Sigmoid colon (tissue), 7 donors: ENCODE results near the gene POLRMT. TPM values are rescaled to one million over a fixed set of nuclear protein-coding genes. Genes with fewer than 3 reads are reported as not detected.

Experiments used
- DNase-seq: peaks from one replicate; pipeline ENCODE4 v3.0.0-alpha.2; 2019
- H3K27ac ChIP-seq, 4 donors: fragments of 200-600 bp; sonication (generic); one replicate each; pipeline ENCODE4 v1.5.1; 2016 to 2019; ENCODE audit warnings: mild to moderate bottlenecking in 1 of 4
- H3K27me3 ChIP-seq, 3 donors: fragments of 200-600 bp; sonication (generic); one replicate each; pipeline ENCODE4 v1.5.1; 2019; ENCODE audit warnings: mild to moderate bottlenecking in 1 of 3
- H3K36me3 ChIP-seq, 4 donors: fragments of 200-600 bp; sonication (generic); one replicate each; pipeline ENCODE4 v1.5.1; 2016 to 2019
- H3K4me1 ChIP-seq, 4 donors: fragments of 200-600 bp; sonication (generic); one replicate each; pipeline ENCODE4 v1.5.1; 2017 to 2019
- H3K4me3 ChIP-seq, 4 donors: fragments of 200-600 bp; sonication (generic); one replicate each; pipeline ENCODE4 v1.5.1; 2017 to 2019; ENCODE audit warnings: mild to moderate bottlenecking in 2 of 4, moderate library complexity in 1 of 4
- H3K9me3 ChIP-seq, 4 donors: fragments of 200-600 bp in 3 of 4; sonication (generic) in 3 of 4; one replicate each; pipeline versions ENCODE4 v1.5.1 to v1.6.1; 2013 to 2019
- EP300 ChIP-seq, 4 donors: sonication (generic); formaldehyde crosslinking; IDR thresholded peaks; one replicate each; pipeline ENCODE4 v1.6.1; 2017; ENCODE audit warnings: antibody characterized with exemption in 4 of 4
- POLR2A ChIP-seq, 2 donors: fragments of 450-650 bp; IDR thresholded peaks; one replicate each; pipeline ENCODE4 v1.6.1; 2016; ENCODE audit warnings: antibody characterized with exemption in 2 of 2, mild to moderate bottlenecking in 2 of 2, moderate library complexity in 2 of 2
- POLR2AphosphoS5 ChIP-seq, 4 donors: sonication (generic); formaldehyde crosslinking; IDR thresholded peaks; one replicate each; pipeline ENCODE4 v1.6.1; 2017; ENCODE audit warnings: antibody characterized with exemption in 4 of 4
- WGBS, 2 donors: extraction: QIAGEN DNeasy Blood & Tissue Kit; methylation state at CpG; one replicate each; pipeline ENCODE4 v1.1.7; 2013; 5-methylcytosine and 5-hydroxymethylcytosine counted together
- intact Hi-C: fragments of 100-400 bp; cut with DNase I; formaldehyde crosslinking; loops from one replicate; pipeline ENCODE4 v1.15.1; 2023
- polyA plus RNA-seq, 3 donors: library from polyadenylated mRNA; stranded (reverse); fragments of 200-250 nt; gene quantifications; one replicate each; pipeline ENCODE4 v1.2.3, GENCODE V29; 2013
- total RNA-seq, 4 donors: library from RNA; depleted of rRNA; stranded (reverse); fragments of >200 nt; gene quantifications; one replicate each; pipeline ENCODE4 v1.1.0, GENCODE V29; 2016
- TF ChIP-seq, protein P1 (sequence below), 4 experiments: fragments of 450-650 bp in 3 of 4; fragments of 200-600 bp in 1 of 4; IDR thresholded peaks; one replicate each; pipeline ENCODE4 v1.5.1; 2016 to 2019; ENCODE audit warnings: antibody characterized with exemption in 4 of 4, mild to moderate bottlenecking in 3 of 4, moderate library complexity in 2 of 4
- donor health status: healthy with polysubstance abuse.
- donor health status: Bipolar disorder and iron deficiency.
- donor health status: healthy.

POLRMT gene
- total and polyA plus RNA-seq, 7 donors = 16.8 to 63.0 (median 24.0) TPM

GRCh38 chr19:583198-583967 lies 50.0 kb downstream of the POLRMT start:
- DNase-seq = no peak
- Histone ChIP-seq H3K36me3 (peaks cover 26 to 49% (median 39%) of the 10 kb centered on the region in 4 donors), H3K27me3 (peaks cover 10 to 46% (median 11%) of the 10 kb centered on the region in 3 donors), H3K4me1 (peaks cover 0 to 18% (median 13%) of the 10 kb centered on the region in 4 donors), H3K27ac (no peak overlapping the region), H3K4me3 (no peak overlapping the region), H3K9me3 (no peaks in the 10 kb centered on the region)
- intact Hi-C loops = no loop called here
- 86 to 93% methylated on average over 27 of the region's 27 CpGs for WGBS, 2 donors
- TF ChIP-seq, protein P1, sequence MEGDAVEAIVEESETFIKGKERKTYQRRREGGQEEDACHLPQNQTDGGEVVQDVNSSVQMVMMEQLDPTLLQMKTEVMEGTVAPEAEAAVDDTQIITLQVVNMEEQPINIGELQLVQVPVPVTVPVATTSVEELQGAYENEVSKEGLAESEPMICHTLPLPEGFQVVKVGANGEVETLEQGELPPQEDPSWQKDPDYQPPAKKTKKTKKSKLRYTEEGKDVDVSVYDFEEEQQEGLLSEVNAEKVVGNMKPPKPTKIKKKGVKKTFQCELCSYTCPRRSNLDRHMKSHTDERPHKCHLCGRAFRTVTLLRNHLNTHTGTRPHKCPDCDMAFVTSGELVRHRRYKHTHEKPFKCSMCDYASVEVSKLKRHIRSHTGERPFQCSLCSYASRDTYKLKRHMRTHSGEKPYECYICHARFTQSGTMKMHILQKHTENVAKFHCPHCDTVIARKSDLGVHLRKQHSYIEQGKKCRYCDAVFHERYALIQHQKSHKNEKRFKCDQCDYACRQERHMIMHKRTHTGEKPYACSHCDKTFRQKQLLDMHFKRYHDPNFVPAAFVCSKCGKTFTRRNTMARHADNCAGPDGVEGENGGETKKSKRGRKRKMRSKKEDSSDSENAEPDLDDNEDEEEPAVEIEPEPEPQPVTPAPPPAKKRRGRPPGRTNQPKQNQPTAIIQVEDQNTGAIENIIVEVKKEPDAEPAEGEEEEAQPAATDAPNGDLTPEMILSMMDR (IDR thresholded peaks at IDR 0.05) = no peak
- TF ChIP-seq EP300 (IDR thresholded peaks at IDR 0.05) = no peak
- no peak for TF ChIP-seq POLR2A (IDR thresholded peaks at IDR 0.05)
- TF ChIP-seq POLR2AphosphoS5 (IDR thresholded peaks at IDR 0.05) = no peak

GRCh38 chr19:582497-583197 lies 50.7 kb downstream of the POLRMT start:
- Histone ChIP-seq H3K4me3 (no peak overlapping the region), H3K27ac (no peak overlapping the region), H3K4me1 (peaks cover 0 to 13% (median 8%) of the 10 kb centered on the region in 4 donors), H3K36me3 (peaks cover 32 to 56% (median 44%) of the 10 kb centered on the region in 4 donors), H3K27me3 (peaks cover 3 to 39% (median 9%) of the 10 kb centered on the region in 3 donors), H3K9me3 (no peaks in the 10 kb centered on the region)
- whole genome bisulfite sequencing, 2 donors = 80 to 89% methylated on average over 31 of the region's 31 CpGs
- no peak for TF ChIP-seq POLR2AphosphoS5 (IDR thresholded peaks at IDR 0.05)
- TF ChIP-seq, protein P1 (IDR thresholded peaks at IDR 0.05) = no peak
- intact Hi-C loops = no loop called here
- no peak for DNase-seq

DNA sequence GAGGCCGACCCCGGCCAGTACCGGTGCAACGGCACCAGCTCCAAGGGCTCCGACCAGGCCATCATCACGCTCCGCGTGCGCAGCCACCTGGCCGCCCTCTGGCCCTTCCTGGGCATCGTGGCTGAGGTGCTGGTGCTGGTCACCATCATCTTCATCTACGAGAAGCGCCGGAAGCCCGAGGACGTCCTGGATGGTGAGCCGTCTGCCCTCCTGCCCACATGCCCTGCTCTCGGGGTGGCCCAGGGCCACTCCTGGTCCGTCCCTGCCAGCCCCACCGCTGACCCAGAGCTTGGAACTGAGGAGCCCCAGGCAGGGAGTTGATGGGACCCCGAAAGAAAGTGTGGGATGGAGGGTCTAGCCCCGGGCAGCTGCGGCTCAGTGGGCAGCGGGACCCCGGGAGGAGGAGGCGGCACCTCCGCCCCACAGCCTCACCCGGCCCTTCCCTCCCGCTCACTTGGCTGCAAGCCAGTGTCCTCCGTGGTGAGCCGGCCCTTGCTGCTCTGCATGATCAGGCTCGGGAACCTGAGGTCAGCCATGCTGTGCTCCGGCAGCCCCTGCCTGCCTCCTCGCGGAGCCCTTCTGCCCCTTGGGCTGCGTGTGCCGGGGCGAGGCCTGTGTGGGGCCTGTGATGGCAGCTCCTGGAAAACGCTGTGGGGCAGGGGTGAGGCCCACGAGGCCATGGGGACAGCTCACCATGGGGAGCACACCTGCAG lies 51.8 kb downstream of the POLRMT start:
- Histone ChIP-seq H3K4me1 (peaks cover 0 to 19% (median 18%) of the 10 kb centered on the region in 4 donors), H3K27ac (no peak overlapping the region), H3K9me3 (no peaks in the 10 kb centered on the region), H3K36me3 (peaks cover 32 to 61% (median 44%) of the 10 kb centered on the region in 4 donors), H3K4me3 (no peak overlapping the region), H3K27me3 (peaks cover 0 to 28% (median 9%) of the 10 kb centered on the region in 3 donors)
- DNase-seq = no peak
- WGBS, 2 donors = 78 to 91% methylated on average over 40 of the region's 40 CpGs
- intact Hi-C loops = no loop called here
- TF ChIP-seq, protein P1 (IDR thresholded peaks at IDR 0.05) = no peak
- TF ChIP-seq EP300 (IDR thresholded peaks at IDR 0.05) = no peak
- TF ChIP-seq POLR2AphosphoS5 (IDR thresholded peaks at IDR 0.05) = no peak
- no peak for TF ChIP-seq POLR2A (IDR thresholded peaks at IDR 0.05)

DNA sequence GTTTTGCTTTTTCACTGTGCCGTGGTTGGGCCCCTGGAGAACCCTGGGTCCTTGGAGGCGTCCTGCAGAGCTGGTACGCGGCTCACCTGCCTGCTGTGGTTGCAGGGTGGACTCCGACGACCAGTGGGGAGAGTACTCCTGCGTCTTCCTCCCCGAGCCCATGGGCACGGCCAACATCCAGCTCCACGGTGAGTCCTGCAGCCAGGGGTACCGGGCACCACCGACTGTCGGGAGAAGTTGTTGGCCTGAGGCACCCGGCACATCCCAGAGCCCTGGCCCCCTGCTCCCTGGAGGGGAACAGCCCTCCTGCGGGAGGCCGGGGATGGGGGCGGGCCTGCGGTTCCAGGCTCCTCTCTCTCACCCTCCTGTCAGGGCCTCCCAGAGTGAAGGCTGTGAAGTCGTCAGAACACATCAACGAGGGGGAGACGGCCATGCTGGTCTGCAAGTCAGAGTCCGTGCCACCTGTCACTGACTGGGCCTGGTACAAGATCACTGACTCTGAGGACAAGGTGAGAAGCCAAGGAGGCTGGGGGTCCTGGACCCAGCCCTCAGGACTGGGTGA lies 53.0 kb downstream of the POLRMT start:
- Histone ChIP-seq H3K27ac (no peak overlapping the region), H3K4me3 (no peak overlapping the region), H3K4me1 (peaks cover 0 to 31% (median 30%) of the 10 kb centered on the region in 4 donors), H3K36me3 (peaks cover 32 to 61% (median 44%) of the 10 kb centered on the region in 4 donors), H3K27me3 (peaks cover 0 to 16% (median 6%) of the 10 kb centered on the region in 3 donors), H3K9me3 (no peaks in the 10 kb centered on the region)
- TF ChIP-seq, protein P1 (IDR thresholded peaks at IDR 0.05) = no peak
- no peak for TF ChIP-seq POLR2A (IDR thresholded peaks at IDR 0.05)
- intact Hi-C loops = no loop called here
- 89 to 93% methylated on average over 22 of the region's 22 CpGs for WGBS, 2 donors
- DNase-seq = no peak
